Measurements from ENCODE around the gene LIN7B.
"Not testable (repeated sequence)": the region's sequence is repeated elsewhere in the genome, so short reads cannot be mapped to it uniquely, and the experiment has no call there.

LIN7B gene

GRCh38 chr19:49113762-49114629, at the start of gene LIN7B:
TSS of gene LIN7B (plus strand) at chr19:49114370. CDS start at chr19:49114405, 35 bp downstream.
- Mint-ChIP-seq H3K9me3 (no peaks in the 10 kb centered on the region), H3K4me3 (peak within 1 kb of the TSS; percentile 79), H3K36me3 (ENCODE audit: low read depth) (peaks cover 18% of the 10 kb centered on the region), H3K27ac (peak within 1 kb of the TSS; percentile 34), H3K27me3 (no peaks in the 10 kb centered on the region), H3K4me1 (ENCODE audit: low read depth) (peaks cover 32% of the 10 kb centered on the region)
- DNase-seq = peak; percentile 89

- no peak within 1 kb of the TSS for H3K27ac Mint-ChIP-seq
- DNase-seq = no peak
- peaks cover 2% of the 10 kb centered on the region for H3K9me3 Mint-ChIP-seq
- no peak within 1 kb of the TSS for H3K4me3 Mint-ChIP-seq
- peaks cover 69% of the 10 kb centered on the region for H3K27me3 Mint-ChIP-seq
- no peaks in the 10 kb centered on the region for H3K36me3 Mint-ChIP-seq (ENCODE audit: low read depth)
- H3K4me1 Mint-ChIP-seq (ENCODE audit: low read depth) = no peaks in the 10 kb centered on the region
These were observed 49.2 kb upstream of the LIN7B start, which contains the start of gene NTF4 for GRCh38 chr19:49064768-49065611. TSS of gene NTF4 (minus strand) at chr19:49064818. CDS start at chr19:49061997, 2,821 bp downstream.

GRCh38 chr19:49065905-49066512, 48.2 kb upstream of the LIN7B start:
- Mint-ChIP-seq H3K27me3 (peaks cover 73% of the 10 kb centered on the region), H3K36me3 (ENCODE audit: low read depth) (no peaks in the 10 kb centered on the region), H3K27ac (no peak overlapping the region), H3K4me3 (no peak overlapping the region), H3K4me1 (ENCODE audit: low read depth) (no peaks in the 10 kb centered on the region), H3K9me3 (peaks cover 2% of the 10 kb centered on the region)
- DNase-seq = no peak

- Mint-ChIP-seq H3K36me3 (ENCODE audit: low read depth) (no peaks in the 10 kb centered on the region), H3K27ac (no peak overlapping the region), H3K4me1 (ENCODE audit: low read depth) (no peaks in the 10 kb centered on the region), H3K9me3 (peaks cover 2% of the 10 kb centered on the region), H3K4me3 (no peak overlapping the region), H3K27me3 (peaks cover 76% of the 10 kb centered on the region)
- no peak for DNase-seq
These were observed 46.6 kb upstream of the LIN7B start for GRCh38 chr19:49067554-49067953.

GRCh38 chr19:49069026-49069425, 45.1 kb upstream of the LIN7B start:
- Mint-ChIP-seq H3K4me3 (no peak overlapping the region), H3K27ac (no peak overlapping the region), H3K9me3 (peaks cover 2% of the 10 kb centered on the region), H3K36me3 (ENCODE audit: low read depth) (no peaks in the 10 kb centered on the region), H3K4me1 (ENCODE audit: low read depth) (peaks cover 8% of the 10 kb centered on the region), H3K27me3 (peaks cover 82% of the 10 kb centered on the region)
- no peak for DNase-seq

- Mint-ChIP-seq H3K9me3 (peaks cover 2% of the 10 kb centered on the region), H3K27me3 (peaks cover 82% of the 10 kb centered on the region), H3K27ac (no peak overlapping the region), H3K36me3 (ENCODE audit: low read depth) (no peaks in the 10 kb centered on the region), H3K4me3 (no peak overlapping the region), H3K4me1 (ENCODE audit: low read depth) (peaks cover 8% of the 10 kb centered on the region)
- DNase-seq = no peak
These were observed 43.8 kb upstream of the LIN7B start for GRCh38 chr19:49070416-49070815.

GRCh38 chr19:49071860-49072547, 42.2 kb upstream of the LIN7B start:
- Mint-ChIP-seq H3K36me3 (ENCODE audit: low read depth) (no peaks in the 10 kb centered on the region), H3K4me3 (no peak overlapping the region), H3K27me3 (peaks cover 76% of the 10 kb centered on the region), H3K27ac (no peak overlapping the region), H3K9me3 (peaks cover 2% of the 10 kb centered on the region), H3K4me1 (ENCODE audit: low read depth) (peaks cover 8% of the 10 kb centered on the region)
- DNase-seq = peak; percentile 49

GRCh38 chr19:49073514-49074378, 40.4 kb upstream of the LIN7B start:
- no peaks in the 10 kb centered on the region for H3K36me3 Mint-ChIP-seq (ENCODE audit: low read depth)
- H3K27ac Mint-ChIP-seq = no peak overlapping the region
- H3K9me3 Mint-ChIP-seq = peaks cover 2% of the 10 kb centered on the region
- no peak for DNase-seq
- H3K27me3 Mint-ChIP-seq = peaks cover 72% of the 10 kb centered on the region
- H3K4me1 Mint-ChIP-seq (ENCODE audit: low read depth) = peaks cover 8% of the 10 kb centered on the region
- H3K4me3 Mint-ChIP-seq = no peak overlapping the region

- not testable (repeated sequence) for H3K4me1 Mint-ChIP-seq (ENCODE audit: low read depth); H3K9me3 Mint-ChIP-seq; H3K4me3 Mint-ChIP-seq; H3K27ac Mint-ChIP-seq; H3K36me3 Mint-ChIP-seq (ENCODE audit: low read depth); DNase-seq
- H3K27me3 Mint-ChIP-seq = peaks cover 61% of the 10 kb centered on the region
These were observed 39.3 kb upstream of the LIN7B start for GRCh38 chr19:49074869-49075268.

- peaks cover 3% of the 10 kb centered on the region for H3K36me3 Mint-ChIP-seq (ENCODE audit: low read depth)
- DNase-seq = no peak
- H3K4me3 Mint-ChIP-seq = no peak overlapping the region
- H3K27ac Mint-ChIP-seq = no peak overlapping the region
- peaks cover 8% of the 10 kb centered on the region for H3K4me1 Mint-ChIP-seq (ENCODE audit: low read depth)
- H3K27me3 Mint-ChIP-seq = peaks cover 16% of the 10 kb centered on the region
- H3K9me3 Mint-ChIP-seq = no peaks in the 10 kb centered on the region
These were observed 33.8 kb upstream of the LIN7B start for GRCh38 chr19:49080392-49080791.

GRCh38 chr19:49081273-49081672, 32.9 kb upstream of the LIN7B start:
- H3K9me3 Mint-ChIP-seq = no peaks in the 10 kb centered on the region
- peaks cover 7% of the 10 kb centered on the region for H3K27me3 Mint-ChIP-seq
- no peak for DNase-seq
- H3K4me1 Mint-ChIP-seq (ENCODE audit: low read depth) = peaks cover 9% of the 10 kb centered on the region
- H3K27ac Mint-ChIP-seq = no peak overlapping the region
- no peak overlapping the region for H3K4me3 Mint-ChIP-seq
- H3K36me3 Mint-ChIP-seq (ENCODE audit: low read depth) = peaks cover 12% of the 10 kb centered on the region

- H3K27me3 Mint-ChIP-seq = no peaks in the 10 kb centered on the region
- H3K27ac Mint-ChIP-seq = peak overlapping the region; percentile 98
- H3K36me3 Mint-ChIP-seq (ENCODE audit: low read depth) = peaks cover 40% of the 10 kb centered on the region
- no peaks in the 10 kb centered on the region for H3K9me3 Mint-ChIP-seq
- DNase-seq = no peak
- H3K4me1 Mint-ChIP-seq (ENCODE audit: low read depth) = peaks cover 28% of the 10 kb centered on the region
- peak overlapping the region; percentile 98 for H3K4me3 Mint-ChIP-seq
These were observed 29.8 kb upstream of the LIN7B start for GRCh38 chr19:49084206-49085019.
